Measurements from ENCODE around the gene ADAT3.

The ADAT3 gene

GRCh38 chr19:1936916-1937610, 31.9 kb downstream of the ADAT3 start:
- no peak overlapping the region for H3K4me3 ChIP-seq (ENCODE audit: low read length)
- no peak for DNase-seq (ENCODE audit: low read depth)
- no peak for TF ChIP-seq CTCF (conservative IDR thresholded peaks at IDR 0.05; ENCODE audit: low read depth, low read length)

GRCh38 chr19:1938071-1938470, 32.9 kb downstream of the ADAT3 start:
- TF ChIP-seq CTCF (conservative IDR thresholded peaks at IDR 0.05; ENCODE audit: low read depth, low read length), result no peak
- DNase-seq (ENCODE audit: low read depth), result no peak

GRCh38 chr19:1941146-1942077, 36.2 kb downstream of the ADAT3 start, which contains the start of gene CSNK1G2:
Gene CSNK1G2, plus strand, starts transcription at chr19:1941172. Its CDS starts 28,601 bp downstream, at chr19:1969773.
- DNase-seq (ENCODE audit: low read depth), result no peak
- no peak for TF ChIP-seq CTCF (conservative IDR thresholded peaks at IDR 0.05; ENCODE audit: low read depth, low read length)
- peak within 1 kb of the TSS; percentile 79 for H3K4me3 ChIP-seq (ENCODE audit: low read length)

More at GRCh38 chr19:1938071-1938470, 32.9 kb downstream of the ADAT3 start:
- H3K4me3 ChIP-seq (ENCODE audit: low read length), result no peak overlapping the region

GRCh38 chr19:1942078-1942933, 37.1 kb downstream of the ADAT3 start:
- no peak for TF ChIP-seq CTCF (conservative IDR thresholded peaks at IDR 0.05; ENCODE audit: low read depth, low read length)
- DNase-seq (ENCODE audit: low read depth), result peak; percentile 57
- H3K4me3 ChIP-seq (ENCODE audit: low read length), result peak overlapping the region; percentile 79

- DNase-seq (ENCODE audit: low read depth), result no peak
- TF ChIP-seq CTCF (conservative IDR thresholded peaks at IDR 0.05; ENCODE audit: low read depth, low read length), result no peak
- H3K4me3 ChIP-seq (ENCODE audit: low read length), result peak overlapping the region; percentile 79
Measured at GRCh38 chr19:1942934-1943555, 37.8 kb downstream of the ADAT3 start.

DNA sequence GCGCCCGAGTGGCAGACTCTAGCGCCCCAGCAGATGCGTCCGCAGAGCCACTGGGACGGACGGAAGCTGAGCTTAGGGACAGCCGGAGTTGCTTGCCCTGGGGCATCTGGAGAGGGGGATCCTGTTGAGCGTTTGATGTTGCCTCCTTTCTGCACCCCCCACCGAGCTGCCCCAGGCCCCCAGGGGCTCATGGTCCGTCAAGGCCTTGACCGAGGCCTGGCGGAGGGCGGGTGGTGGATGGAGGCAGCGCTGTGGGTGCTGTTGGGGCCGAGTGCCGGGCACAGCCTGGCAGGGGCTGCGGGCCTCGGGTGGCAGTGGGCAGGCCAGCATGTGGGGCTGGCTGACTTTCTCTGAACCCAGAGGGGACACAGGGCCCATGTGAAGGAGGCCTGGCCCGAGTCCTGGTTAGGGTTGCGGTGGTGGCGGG, 38.5 kb downstream of the ADAT3 start:
- DNase-seq (ENCODE audit: low read depth), result no peak
- no peak for TF ChIP-seq CTCF (conservative IDR thresholded peaks at IDR 0.05; ENCODE audit: low read depth, low read length)
- H3K4me3 ChIP-seq (ENCODE audit: low read length), result no peak overlapping the region

Data from retinal pigment epithelial cell (primary cell).